ENCODE measurements around the gene MSH6. TPM values are rescaled to one million over a fixed set of nuclear protein-coding genes. Genes with fewer than 3 reads are reported as not detected.
A peak's percentile ranks its signal among the peaks of the same experiment; 100 is the strongest.

The MSH6 gene
- total and polyA plus RNA-seq, 2 of the 8 experiments (the other 6 are each of a cell fraction or from before 2014, with no cell fraction given), result 45.8 to 301 TPM

GRCh38 chr2:47767497-47767844 is 15.5 kb upstream of the MSH6 start:
- CTCF ChIA-PET (ENCODE audit: partially characterized antibody), result interaction anchor here (0.6 to 4.6 kb wide), 65 partner anchors 9 to 1146 kb away, joined by 3 to 30 read pairs (median 4); partner anchors contain the start of gene MSH2
- no peaks in the 10 kb centered on the region for H3K79me2 ChIP-seq (ENCODE audit: control insufficient read depth in 1 of 2, insufficient read depth in 2 of 2, low read length in 2 of 2)
- DNase-seq (ENCODE audit: low read depth in 1 of 2, low spot score in 2 of 2) (no peak), FAIRE-seq (no peak)
- H3K9me3 ChIP-seq (ENCODE audit: insufficient read depth in 2 of 2, low read depth in 1 of 2, low read length in 1 of 2), result 0 out of 4 replicates have a peak, but pooled peaks cover 0 to 4% of the 10 kb centered on the region in 2 experiments
- H3K56ac ChIP-seq (replicated peaks; ENCODE audit: insufficient read length, low read depth, low read length), result no peak overlapping the region
- no peak overlapping the region for H3K4ac ChIP-seq (replicated peaks; ENCODE audit: insufficient read length, low read depth, low read length)
- no peak overlapping the region for H3K4me2 ChIP-seq (ENCODE audit: insufficient read depth in 1 of 2, low read depth in 2 of 2, low read length in 2 of 2)
- no peak overlapping the region for H2BK120ac ChIP-seq (replicated peaks; ENCODE audit: low read depth, low read length)
- no peak overlapping the region for H2AFZ ChIP-seq (ENCODE audit: low read length)
- H3K27ac ChIP-seq (ENCODE audit: low read depth, low read length), result no peak overlapping the region
- H3K27me3 ChIP-seq (replicated peaks in 1 of 4; ENCODE audit: control insufficient read depth in 3 of 4, extremely low read depth in 1 of 4, insufficient read depth in 3 of 4, low read length in 3 of 4), result no peaks in the 10 kb centered on the region
- H4K91ac ChIP-seq (replicated peaks; ENCODE audit: insufficient read length, low read length), result no peak overlapping the region
- no peaks in the 10 kb centered on the region for H3K36me3 ChIP-seq (ENCODE audit: control insufficient read depth in 2 of 4, insufficient read depth in 4 of 4, low read length in 3 of 4)
- H3K23ac ChIP-seq (ENCODE audit: insufficient read length), result no peak overlapping the region
- no peak overlapping the region for H3K4me3 ChIP-seq (ENCODE audit: extremely low read depth in 1 of 4, insufficient read depth in 2 of 4, low read depth in 3 of 4, low read length in 4 of 4)
- H3K4me1 ChIP-seq (replicated peaks in 1 of 4; ENCODE audit: control insufficient read depth in 3 of 4, insufficient read depth in 4 of 4, low read length in 3 of 4), result no peaks in the 10 kb centered on the region
- POLR2A ChIA-PET (ENCODE audit: partially characterized antibody), result interaction anchor here (0.8 to 1.7 kb wide), 5 partner anchors 70 to 281 kb away, joined by 3 to 7 read pairs (median 4); no protein-coding TSS in a partner anchor
- H3K14ac ChIP-seq (ENCODE audit: insufficient read length), result no peak overlapping the region
- H2BK15ac ChIP-seq (ENCODE audit: low read length), result 0 out of 2 replicates have a peak overlapping the region, but pooled peaks have one; percentile 18
- H4K20me1 ChIP-seq (replicated peaks in 1 of 2; ENCODE audit: control insufficient read depth in 1 of 2, insufficient read depth in 2 of 2, low read length in 2 of 2), result no peaks in the 10 kb centered on the region
- no peak overlapping the region; the same call in 1 of the 2 replicates for H3K18ac ChIP-seq (ENCODE audit: extremely low read depth, low read length)
- no peak overlapping the region for H2BK12ac ChIP-seq (ENCODE audit: low read depth, low read length)
- H3K9ac ChIP-seq (replicated peaks in 1 of 4; ENCODE audit: extremely low read depth in 1 of 4, low read depth in 3 of 4, low read length in 3 of 4), result no peak overlapping the region
- H4K8ac ChIP-seq (ENCODE audit: extremely low read depth, insufficient read depth, low read length), result no peak overlapping the region
- 0 out of 2 replicates have a peak overlapping the region, but pooled peaks have one; percentile 23 for H2BK20ac ChIP-seq (ENCODE audit: low read length)
- no peaks in the 10 kb centered on the region for H3K79me1 ChIP-seq (ENCODE audit: low read depth, low read length)
- H4K5ac ChIP-seq (ENCODE audit: insufficient read length, low read depth, low read length), result no peak overlapping the region
- H2BK5ac ChIP-seq (ENCODE audit: low read depth, low read length), result no peak overlapping the region
- no peaks in the 10 kb centered on the region for H3K23me2 ChIP-seq (ENCODE audit: low read depth, low read length)
- H2AK5ac ChIP-seq (ENCODE audit: low read depth, low read length), result no peak overlapping the region
- WGBS, 2 experiments (ENCODE audit: extremely low coverage in 1 of 2, insufficient coverage in 1 of 2, insufficient read length in 1 of 2, insufficient replicate concordance in 2 of 2, low coverage in 1 of 2, low lambda C conversion rate in 2 of 2, missing lambda C conversion rate in 1 of 2), result 81% methylated on average over 3 of the region's 3 CpGs; no CpG with 5 or more reads in 1 of the 2 experiments
- no peak for TF ChIP-seq SIX5 (IDR thresholded peaks at IDR 0.05; ENCODE audit: low read depth, low read length)
- no peak for TF ChIP-seq KDM1A (IDR thresholded peaks at IDR 0.05; ENCODE audit: borderline replicate concordance, low read length)
- TF ChIP-seq CTBP2 (IDR thresholded peaks at IDR 0.05; ENCODE audit: borderline replicate concordance, insufficient read depth, insufficient read length, low read length), result no peak
- no peak for TF ChIP-seq POLR2AphosphoS5 (IDR thresholded peaks at IDR 0.05; ENCODE audit: low read depth, low read length)
- no peak for TF ChIP-seq CREB1 (IDR thresholded peaks at IDR 0.05)
- no peak for TF ChIP-seq JUN (IDR thresholded peaks at IDR 0.05; ENCODE audit: low read depth, low read length)
- TF ChIP-seq ATF3 (IDR thresholded peaks at IDR 0.05; ENCODE audit: insufficient read depth, low read depth, low read length), result no peak
- no peak for TF ChIP-seq SP4 (IDR thresholded peaks at IDR 0.05; ENCODE audit: low read length)
- no peak for TF ChIP-seq BACH1 (IDR thresholded peaks at IDR 0.05; ENCODE audit: low read length)
- TF ChIP-seq JUND (IDR thresholded peaks at IDR 0.05; ENCODE audit: low read length), result no peak
- TF ChIP-seq ASH2L (IDR thresholded peaks at IDR 0.05; ENCODE audit: low read length), result no peak
- TF ChIP-seq BRCA1 (IDR thresholded peaks at IDR 0.05; ENCODE audit: low read depth, low read length), result no peak
- no peak for TF ChIP-seq SUZ12 (IDR thresholded peaks at IDR 0.05; ENCODE audit: low read length)
- TF ChIP-seq ZNF274 (IDR thresholded peaks at IDR 0.05; ENCODE audit: borderline replicate concordance, extremely low read depth, low read length), result no peak
- TF ChIP-seq RAD21 (IDR thresholded peaks at IDR 0.05 in 1 of 2, conservative IDR thresholded peaks at IDR 0.05 in 1 of 2; ENCODE audit: low read depth in 2 of 2, low read length in 2 of 2), result no peak

All from H1 (cell line).